Neural cell (in vitro differentiated cells): ENCODE data around the gene ZNF385D. TPM values are rescaled to one million over a fixed set of nuclear protein-coding genes. Genes with fewer than 3 reads are reported as not detected.

Experiments
- H2AFZ ChIP-seq: fragments of 200-600, 300-800 bp; sonication (generic), shearing (Covaris generic); 2 replicates; pipeline ENCODE4 v1.6.0; 2014; ENCODE audit warnings: low read depth, mild to moderate bottlenecking, antibody characterized with exemption, low read length, moderate library complexity
- H3F3A ChIP-seq: fragments of 200-600 bp; shearing (Covaris generic); 2 replicates; pipeline ENCODE4 v1.6.1; 2016; ENCODE audit warnings: mild to moderate bottlenecking, moderate library complexity, mixed read lengths, antibody characterized with exemption, low read length; ENCODE audit not compliant: insufficient read depth, poor library complexity, severe bottlenecking
- H3K27ac ChIP-seq: fragments of 200-600, 300-800 bp; sonication (generic), shearing (Covaris generic); 2 replicates; pipeline ENCODE4 v1.5.1; 2014; ENCODE audit warnings: mild to moderate bottlenecking, low read length, moderate library complexity
- H3K27me3 ChIP-seq: fragments of 300-800, 200-600 bp; sonication (generic), shearing (Covaris generic); 2 replicates; pipeline ENCODE4 v1.6.0; 2014; ENCODE audit warnings: mild to moderate bottlenecking, low read depth, low read length, moderate library complexity; ENCODE audit not compliant: insufficient read depth
- H3K36me3 ChIP-seq: fragments of 300-800, 200-600 bp; sonication (generic), shearing (Covaris generic); 2 replicates; pipeline ENCODE4 v1.5.1; 2014; ENCODE audit warnings: mild to moderate bottlenecking, antibody characterized with exemption, low read length, moderate library complexity; ENCODE audit not compliant: insufficient read depth
- H3K4me2 ChIP-seq: fragments of 300-800, 200-600 bp; sonication (generic), shearing (Covaris generic); 2 replicates; pipeline ENCODE4 v1.6.0; 2014; ENCODE audit warnings: mild to moderate bottlenecking, low read length
- H3K4me3 ChIP-seq: fragments of 300-800, 200-600 bp; sonication (generic), shearing (Covaris generic); 2 replicates; pipeline ENCODE4 v1.5.1; 2014; ENCODE audit warnings: mild to moderate bottlenecking, low read length, moderate library complexity
- H3K79me2 ChIP-seq: fragments of 200-600 bp; shearing (Covaris generic); replicated peaks from 2 replicates; pipeline ENCODE4 v1.6.0; 2014; ENCODE audit warnings: mild to moderate bottlenecking, low read length, moderate library complexity; ENCODE audit not compliant: insufficient read depth
- H3K9ac ChIP-seq: fragments of 300-800, 200-600 bp; sonication (generic), shearing (Covaris generic); 2 replicates; pipeline ENCODE4 v1.6.1; 2016; ENCODE audit warnings: mild to moderate bottlenecking, low read length, mixed read lengths
- H3K9me2 ChIP-seq: fragments of 200-600 bp; shearing (Covaris generic); 2 replicates; pipeline ENCODE4 v1.6.1; 2016; ENCODE audit warnings: mild to moderate bottlenecking, low read length, mixed read lengths; ENCODE audit not compliant: insufficient read depth
- H3K9me3 ChIP-seq: fragments of 200-600, 300-800 bp; sonication (generic), shearing (Covaris generic); 2 replicates; pipeline ENCODE4 v1.6.1; 2016; ENCODE audit warnings: mild to moderate bottlenecking, mixed run types, low read length, moderate library complexity, mixed read lengths
- H4K20me1 ChIP-seq: fragments of 200-600 bp; shearing (Covaris generic); 2 replicates; pipeline ENCODE4 v1.6.1; 2016; ENCODE audit warnings: mild to moderate bottlenecking, mixed run types; ENCODE audit not compliant: insufficient read depth
- EP300 ChIP-seq: fragments of 450-650 bp; conservative IDR thresholded peaks from 2 replicates; pipeline ENCODE4 v1.6.1; 2014; ENCODE audit warnings: antibody characterized with exemption, mild to moderate bottlenecking, moderate library complexity; ENCODE audit not compliant: poor library complexity, severe bottlenecking
- EZH2 ChIP-seq: fragments of 200-600, 300-800 bp; shearing (Covaris generic), sonication (generic); IDR thresholded peaks from 2 replicates; pipeline ENCODE4 v1.6.1; 2014; ENCODE audit warnings: antibody characterized with exemption, low read length, borderline replicate concordance, mild to moderate bottlenecking; ENCODE audit not compliant: insufficient read depth, poor library complexity, severe bottlenecking
- MXI1 ChIP-seq: fragments of 450-650 bp; conservative IDR thresholded peaks from 2 replicates; pipeline ENCODE4 v1.6.1; 2014; ENCODE audit warnings: antibody characterized with exemption, mild to moderate bottlenecking; ENCODE audit not compliant: poor library complexity, severe bottlenecking
- POLR2AphosphoS5 ChIP-seq: IDR thresholded peaks from 2 replicates; pipeline ENCODE4 v1.6.1; 2012
- RAD21 ChIP-seq: fragments of 450-650 bp; conservative IDR thresholded peaks from 2 replicates; pipeline ENCODE4 v1.6.1; 2014; ENCODE audit warnings: antibody characterized with exemption, mild to moderate bottlenecking, moderate library complexity
- SMC3 ChIP-seq: fragments of 450-650 bp; conservative IDR thresholded peaks from 2 replicates; pipeline ENCODE4 v1.6.1; 2014; ENCODE audit warnings: antibody characterized with exemption, mild to moderate bottlenecking, moderate library complexity; ENCODE audit not compliant: poor library complexity
- TAF1 ChIP-seq: IDR thresholded peaks from 2 replicates; pipeline ENCODE4 v1.6.1; 2012; ENCODE audit warnings: low read depth
- polyA plus RNA-seq: library from polyadenylated mRNA; depleted of rRNA; stranded (reverse); fragments of >200 nt; gene quantifications from 2 replicates; pipeline ENCODE4 v1.2.3, GENCODE V29; 2014
- TF ChIP-seq, protein P1 (sequence below): IDR thresholded peaks from 2 replicates; pipeline ENCODE4 v1.6.1; 2012; ENCODE audit warnings: borderline replicate concordance
- TF ChIP-seq, protein P2 (sequence below): fragments of 450-650 bp; IDR thresholded peaks from 2 replicates; pipeline ENCODE4 v1.5.1; 2014; ENCODE audit warnings: antibody characterized with exemption, mild to moderate bottlenecking, moderate library complexity; ENCODE audit not compliant: poor library complexity, severe bottlenecking

Gene ZNF385D
- polyA plus RNA-seq, 1 donor from 2014 or later, result 3.4 TPM

DNA sequence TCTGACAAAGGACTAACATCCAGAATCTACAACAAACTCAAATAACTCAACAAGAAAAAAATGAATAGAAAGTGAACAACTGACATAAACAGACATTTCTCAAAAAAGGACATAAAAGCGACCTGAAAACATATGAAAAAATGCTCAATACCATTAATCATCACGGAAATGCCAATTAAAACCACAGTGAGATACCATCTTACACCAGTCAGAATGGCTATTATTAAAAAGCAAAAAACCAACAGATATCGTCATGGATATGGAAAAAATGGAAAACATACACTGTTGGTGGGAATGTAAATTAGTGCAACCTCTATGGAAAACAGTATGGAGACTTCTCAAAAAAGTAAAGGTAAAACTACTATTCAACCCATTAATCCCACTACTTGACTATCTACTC lies 53.3 kb downstream of the ZNF385D start:
- H4K20me1 ChIP-seq, result no peaks in the 10 kb centered on the region
- no peaks in the 10 kb centered on the region for H3K36me3 ChIP-seq
- H3K9me3 ChIP-seq, result no peaks in the 10 kb centered on the region
- no peak overlapping the region for H2AFZ ChIP-seq
- H3F3A ChIP-seq, result no peaks in the 10 kb centered on the region
- no peak overlapping the region for H3K9ac ChIP-seq
- H3K79me2 ChIP-seq, result no peaks in the 10 kb centered on the region
- no peak for TF ChIP-seq EP300
- TF ChIP-seq RAD21, result no peak
- no peak for TF ChIP-seq EZH2
- TF ChIP-seq, protein P1, sequence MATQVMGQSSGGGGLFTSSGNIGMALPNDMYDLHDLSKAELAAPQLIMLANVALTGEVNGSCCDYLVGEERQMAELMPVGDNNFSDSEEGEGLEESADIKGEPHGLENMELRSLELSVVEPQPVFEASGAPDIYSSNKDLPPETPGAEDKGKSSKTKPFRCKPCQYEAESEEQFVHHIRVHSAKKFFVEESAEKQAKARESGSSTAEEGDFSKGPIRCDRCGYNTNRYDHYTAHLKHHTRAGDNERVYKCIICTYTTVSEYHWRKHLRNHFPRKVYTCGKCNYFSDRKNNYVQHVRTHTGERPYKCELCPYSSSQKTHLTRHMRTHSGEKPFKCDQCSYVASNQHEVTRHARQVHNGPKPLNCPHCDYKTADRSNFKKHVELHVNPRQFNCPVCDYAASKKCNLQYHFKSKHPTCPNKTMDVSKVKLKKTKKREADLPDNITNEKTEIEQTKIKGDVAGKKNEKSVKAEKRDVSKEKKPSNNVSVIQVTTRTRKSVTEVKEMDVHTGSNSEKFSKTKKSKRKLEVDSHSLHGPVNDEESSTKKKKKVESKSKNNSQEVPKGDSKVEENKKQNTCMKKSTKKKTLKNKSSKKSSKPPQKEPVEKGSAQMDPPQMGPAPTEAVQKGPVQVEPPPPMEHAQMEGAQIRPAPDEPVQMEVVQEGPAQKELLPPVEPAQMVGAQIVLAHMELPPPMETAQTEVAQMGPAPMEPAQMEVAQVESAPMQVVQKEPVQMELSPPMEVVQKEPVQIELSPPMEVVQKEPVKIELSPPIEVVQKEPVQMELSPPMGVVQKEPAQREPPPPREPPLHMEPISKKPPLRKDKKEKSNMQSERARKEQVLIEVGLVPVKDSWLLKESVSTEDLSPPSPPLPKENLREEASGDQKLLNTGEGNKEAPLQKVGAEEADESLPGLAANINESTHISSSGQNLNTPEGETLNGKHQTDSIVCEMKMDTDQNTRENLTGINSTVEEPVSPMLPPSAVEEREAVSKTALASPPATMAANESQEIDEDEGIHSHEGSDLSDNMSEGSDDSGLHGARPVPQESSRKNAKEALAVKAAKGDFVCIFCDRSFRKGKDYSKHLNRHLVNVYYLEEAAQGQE, result no peak
- TF ChIP-seq, protein P2, sequence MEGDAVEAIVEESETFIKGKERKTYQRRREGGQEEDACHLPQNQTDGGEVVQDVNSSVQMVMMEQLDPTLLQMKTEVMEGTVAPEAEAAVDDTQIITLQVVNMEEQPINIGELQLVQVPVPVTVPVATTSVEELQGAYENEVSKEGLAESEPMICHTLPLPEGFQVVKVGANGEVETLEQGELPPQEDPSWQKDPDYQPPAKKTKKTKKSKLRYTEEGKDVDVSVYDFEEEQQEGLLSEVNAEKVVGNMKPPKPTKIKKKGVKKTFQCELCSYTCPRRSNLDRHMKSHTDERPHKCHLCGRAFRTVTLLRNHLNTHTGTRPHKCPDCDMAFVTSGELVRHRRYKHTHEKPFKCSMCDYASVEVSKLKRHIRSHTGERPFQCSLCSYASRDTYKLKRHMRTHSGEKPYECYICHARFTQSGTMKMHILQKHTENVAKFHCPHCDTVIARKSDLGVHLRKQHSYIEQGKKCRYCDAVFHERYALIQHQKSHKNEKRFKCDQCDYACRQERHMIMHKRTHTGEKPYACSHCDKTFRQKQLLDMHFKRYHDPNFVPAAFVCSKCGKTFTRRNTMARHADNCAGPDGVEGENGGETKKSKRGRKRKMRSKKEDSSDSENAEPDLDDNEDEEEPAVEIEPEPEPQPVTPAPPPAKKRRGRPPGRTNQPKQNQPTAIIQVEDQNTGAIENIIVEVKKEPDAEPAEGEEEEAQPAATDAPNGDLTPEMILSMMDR, result no peak
- TF ChIP-seq TAF1, result no peak
- no peak for TF ChIP-seq POLR2AphosphoS5
- no peak for TF ChIP-seq MXI1
- no peak for TF ChIP-seq SMC3
- H3K4me2 ChIP-seq, result no peak overlapping the region
- no peaks in the 10 kb centered on the region for H3K27me3 ChIP-seq
- no peak overlapping the region for H3K27ac ChIP-seq
- H3K4me3 ChIP-seq, result no peak overlapping the region
- H3K9me2 ChIP-seq, result no peaks in the 10 kb centered on the region

DNA sequence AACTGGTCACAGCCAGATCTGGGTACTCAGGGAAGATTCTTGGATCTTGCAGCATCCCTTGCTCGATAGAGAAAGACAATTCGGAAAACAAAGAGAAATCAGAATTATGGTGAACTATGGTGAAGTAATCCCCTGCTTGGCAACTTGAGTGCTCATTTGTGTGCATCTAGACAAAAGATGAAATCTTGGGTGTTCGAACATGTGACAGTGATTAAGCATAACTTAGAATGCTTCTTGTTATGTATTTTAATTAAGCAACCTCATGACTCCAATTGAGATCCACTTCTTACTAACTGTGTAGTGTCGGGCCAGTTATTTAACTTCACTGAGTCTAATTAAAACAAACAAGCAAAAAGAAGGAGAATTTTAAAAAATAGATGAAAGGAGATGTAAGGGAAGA lies 56.5 kb downstream of the ZNF385D start:
- H3K9ac ChIP-seq, result no peak overlapping the region
- H2AFZ ChIP-seq, result no peak overlapping the region
- no peaks in the 10 kb centered on the region for H4K20me1 ChIP-seq
- TF ChIP-seq, protein P2, result no peak
- H3K4me3 ChIP-seq, result no peak overlapping the region
- H3K9me2 ChIP-seq, result no peaks in the 10 kb centered on the region
- H3K9me3 ChIP-seq, result no peaks in the 10 kb centered on the region
- no peaks in the 10 kb centered on the region for H3K79me2 ChIP-seq
- H3K4me2 ChIP-seq, result no peak overlapping the region
- no peaks in the 10 kb centered on the region for H3K27me3 ChIP-seq
- no peak overlapping the region for H3K27ac ChIP-seq
- H3F3A ChIP-seq, result no peaks in the 10 kb centered on the region
- no peaks in the 10 kb centered on the region for H3K36me3 ChIP-seq
